SU-DHL-6 (cell line): ENCODE results near the gene DTX2.
"Not testable (repeated sequence)": the region's sequence is repeated elsewhere in the genome, so short reads cannot be mapped to it uniquely, and the experiment has no call there.

Experiments used
- CTCF ChIP-seq: fragments of 200-600 bp; sonication (generic); IDR thresholded peaks from one replicate; pipeline ENCODE4 v1.5.1; 2017; ENCODE audit warnings: antibody characterized with exemption, mild to moderate bottlenecking, low read length, moderate library complexity; ENCODE audit not compliant: insufficient read depth, poor library complexity, severe bottlenecking
- EZH2phosphoT487 ChIP-seq: fragments of 200-600 bp; sonication (generic), shearing (Covaris generic); conservative IDR thresholded peaks from 2 replicates; pipeline ENCODE4 v1.6.1; 2018; ENCODE audit warnings: mild to moderate bottlenecking, antibody characterized with exemption, low read length, moderate library complexity, mixed read lengths

GRCh38 chr7:76473097-76473496 is 11.6 kb downstream of the DTX2 start:
- TF ChIP-seq CTCF, EZH2phosphoT487: not testable (repeated sequence)
